K562 (cell line): ENCODE results near the gene MIS18A. TPM values are rescaled to one million over a fixed set of nuclear protein-coding genes. Genes with fewer than 3 reads are reported as not detected.

Source experiments
- ATAC-seq: fragments of 200-7000 bp; cut with Tn5 transposase; 3 replicates; pipeline ENCODE4 v1.9.1; 2020; ENCODE audit warnings: moderate library complexity
- BruUV-seq: library from RNA; stranded (reverse); fragments of 400-500 nt; replicated peaks from 2 replicates; lab custom pipeline; 2021; lab: Mats Ljungman, UMichigan
- CTCF ChIA-PET: fragments of 300-600 bp; formaldehyde crosslinking; extraction: SDS; loops from one replicate; lab custom pipeline; 2021; ENCODE audit warnings: low intra/inter-chr PET ratio; lab: Yijun Ruan, JAX
- POLR2A ChIA-PET: fragments of 300-600, 350-650 bp; sonication (Branson Sonifier 250); formaldehyde crosslinking; extraction: SDS; loops from one replicate; lab custom pipeline; 2021; ENCODE audit warnings: antibody characterized with exemption, inconsistent platforms; lab: Yijun Ruan, JAX
- DNase-seq, 4 experiments: peaks; one replicate each; pipeline versions ENCODE4 v3.0.0 to v3.0.0-alpha.2; 2011 to 2018; ENCODE audit warnings: low spot score in 3 of 4, mixed read lengths in 3 of 4; ENCODE audit errors: extremely low read depth in 1 of 4
- FAIRE-seq: peaks from 2 replicates; lab custom pipeline; 2011; peaks lifted over from hg19 to GRCh38; lab: Jason Lieb, UNC
- H2AFZ ChIP-seq: 2 replicates; pipeline ENCODE4 v1.6.0; 2011; ENCODE audit warnings: low read depth, low read length, control low read depth, inconsistent platforms
- H3K27ac ChIP-seq: fragments of 200-600 bp; 3 replicates; pipeline ENCODE4 v1.8.0; 2011; ENCODE audit warnings: low read depth, mild to moderate bottlenecking, control low read depth, inconsistent platforms, low read length, moderate library complexity, mixed read lengths; ENCODE audit errors: extremely low read depth
- H3K27me3 ChIP-seq, 2 experiments: fragments of 300-600 bp in 1 of 2; 2 replicates in 1 of 2; 3 replicates in 1 of 2; pipeline versions ENCODE4 v1.6.0 to v1.8.0; 2011; ENCODE audit warnings: inconsistent platforms in 2 of 2, low read length in 2 of 2, mild to moderate bottlenecking in 1 of 2, mixed read lengths in 1 of 2, moderate library complexity in 1 of 2; ENCODE audit not compliant: control insufficient read depth in 2 of 2, insufficient read depth in 2 of 2
- H3K36me3 ChIP-seq: fragments of 300-600 bp; 3 replicates; pipeline ENCODE4 v1.8.0; 2011; ENCODE audit warnings: mild to moderate bottlenecking, low read length, inconsistent platforms; ENCODE audit not compliant: control insufficient read depth, insufficient read depth
- H3K4me1 ChIP-seq, 2 experiments: fragments of 200-600 bp in 1 of 2; replicated peaks in 1 of 2; 2 replicates in 1 of 2; 3 replicates in 1 of 2; pipeline versions ENCODE4 v1.5.1 to v1.8.0; 2011; ENCODE audit warnings: inconsistent platforms in 2 of 2, low read length in 2 of 2, mild to moderate bottlenecking in 1 of 2, mixed read lengths in 1 of 2, moderate library complexity in 1 of 2; ENCODE audit not compliant: control insufficient read depth in 2 of 2, insufficient read depth in 2 of 2
- H3K4me2 ChIP-seq: 2 replicates; pipeline ENCODE4 v1.6.1; 2011; ENCODE audit warnings: low read length, control low read depth, inconsistent platforms, mixed read lengths; ENCODE audit not compliant: insufficient read depth
- H3K4me3 ChIP-seq: fragments of 200-600 bp; sonication (generic), shearing (Covaris generic); 2 replicates; pipeline ENCODE4 v1.5.1; 2016; ENCODE audit warnings: control low read depth, inconsistent platforms
- H3K79me2 ChIP-seq: fragments of 200-600 bp; 3 replicates; pipeline ENCODE4 v1.8.0; 2011; ENCODE audit warnings: low read length, inconsistent platforms; ENCODE audit not compliant: control insufficient read depth, insufficient read depth
- H3K9ac ChIP-seq, 2 experiments: 2 replicates each; pipeline versions ENCODE4 v1.6.0 to v1.6.1; 2011; ENCODE audit warnings: low read depth in 2 of 2, low read length in 2 of 2, control low read depth in 1 of 2, inconsistent platforms in 1 of 2, mild to moderate bottlenecking in 1 of 2, mixed read lengths in 1 of 2; ENCODE audit not compliant: insufficient read depth in 1 of 2
- H3K9me1 ChIP-seq: one replicate; pipeline ENCODE4 v1.6.0; 2011; ENCODE audit warnings: inconsistent platforms, mild to moderate bottlenecking, low read length, moderate library complexity; ENCODE audit not compliant: control insufficient read depth, insufficient read depth
- H3K9me3 ChIP-seq: replicated peaks from 2 replicates; pipeline ENCODE4 v1.5.1; 2011; ENCODE audit warnings: low read depth, low read length, inconsistent platforms; ENCODE audit not compliant: control insufficient read depth, insufficient read depth
- H4K20me1 ChIP-seq: replicated peaks from 2 replicates; pipeline ENCODE4 v1.6.1; 2011; ENCODE audit warnings: low read length, inconsistent platforms, mixed read lengths; ENCODE audit not compliant: control insufficient read depth, insufficient read depth
- FOXP1 ChIP-seq: sonication (generic); formaldehyde crosslinking; IDR thresholded peaks from 2 replicates; pipeline ENCODE4 v1.8.0; 2022; ENCODE audit warnings: mild to moderate bottlenecking, missing genetic modification reagents
- NEUROD1 ChIP-seq: fragments of 150-350 bp; IDR thresholded peaks from 2 replicates; pipeline ENCODE4 v1.6.1; 2014; ENCODE audit warnings: borderline replicate concordance, low read length, low read depth; ENCODE audit not compliant: partially characterized antibody
- SRSF7 ChIP-seq: fragments of 200-400 bp; formaldehyde crosslinking; optimal IDR thresholded peaks from 2 replicates; pipeline ENCODE3; 2017; ENCODE audit warnings: mild to moderate bottlenecking, low read depth, low read length
- ZFPM2 ChIP-seq: fragments of 250-450 bp; sonication (Bioruptor Pico); IDR thresholded peaks from 2 replicates; pipeline ENCODE4 v1.5.1; 2022; ENCODE audit warnings: mild to moderate bottlenecking
- ZNF24 ChIP-seq: fragments of 450-650 bp; IDR thresholded peaks from 2 replicates; pipeline ENCODE4 v1.6.1; 2016
- ZNF583 ChIP-seq: fragments of 250-450 bp; sonication (Bioruptor Pico); IDR thresholded peaks from 2 replicates; pipeline ENCODE4 v1.4.0; 2020
- WGBS: fragments of 100-300 bp; shearing (Covaris generic); methylation state at CpG from one replicate; pipeline ENCODE4 v1.1.6; 2016; ENCODE audit warnings: low coverage, mixed read lengths; ENCODE audit not compliant: insufficient coverage; ENCODE audit errors: missing lambda C conversion rate; 5-methylcytosine and 5-hydroxymethylcytosine counted together
- in situ Hi-C: fragments of 300-500 bp; cut with MboI; formaldehyde crosslinking; loops from 4 replicates; pipeline ENCODE4 v1.15.0; 2018; ENCODE audit warnings: inconsistent platforms, mixed read lengths
- intact Hi-C: fragments of 100-400 bp; cut with micrococcal nuclease; formaldehyde crosslinking; loops from 2 replicates; pipeline ENCODE4 v1.14.2; 2022
- polyA plus RNA-seq, 8 experiments: library from polyadenylated mRNA; depleted of rRNA in 4 of 8; stranded (reverse) in 5 of 8; unstranded in 3 of 8; fragments of >200 nt; fragmentation: Nextera tagmentation in 2 of 8; fragmentation: Illumina TruSeq in 1 of 8; extraction: Ambion mirVana in 2 of 8; extraction: Trizol in 1 of 8; gene quantifications; 2 replicates each; pipeline versions ENCODE4 v1.2.1 to v1.2.3, GENCODE V29; 2011 to 2014; ENCODE audit warnings: inconsistent platforms in 1 of 8, missing spikeins in 1 of 8
- total RNA-seq, 7 experiments: library from RNA; depleted of rRNA in 6 of 7; stranded (reverse); fragments of >200 nt in 6 of 7; fragmentation: Illumina TruSeq in 2 of 7; extraction: Trizol in 2 of 7; gene quantifications; 2 replicates each; pipeline versions ENCODE4 v1.2.1 to v1.2.3, GENCODE V29; 2011 to 2021; ENCODE audit warnings: low replicate concordance in 1 of 7

Gene MIS18A
- total and polyA plus RNA-seq, 9 of the 15 experiments (the other 6 are each of a cell fraction or from before 2014, with no cell fraction given) = 17.7 to 75.3 (median 60.3) TPM

GRCh38 chr21:32248571-32249461 lies 30.0 kb downstream of the MIS18A start:
- under 1% methylated on average over 14 of the region's 14 CpGs for WGBS
- ChIA-PET POLR2A (interaction anchor here (0.6 kb wide), 1 partner anchor 8 kb away, joined by 3 read pairs; no protein-coding TSS in a partner anchor), CTCF (no interaction called here)
- intact Hi-C loops (no loop called here), in situ Hi-C loops (loop anchor here (10.0 kb wide), 1 partner anchor 454 kb away; no protein-coding TSS in a partner anchor)
- Histone ChIP-seq H3K4me3 (no peak overlapping the region), H3K9ac (no peak overlapping the region), H3K27me3 (peaks cover 47 to 58% of the 10 kb centered on the region in 2 experiments), H3K9me1 (no peaks in the 10 kb centered on the region), H3K79me2 (no peaks in the 10 kb centered on the region), H3K36me3 (no peaks in the 10 kb centered on the region), H3K4me2 (no peak overlapping the region), H3K27ac (no peak overlapping the region), H3K4me1 (no peaks in the 10 kb centered on the region), H3K9me3 (no peaks in the 10 kb centered on the region), H4K20me1 (no peaks in the 10 kb centered on the region), H2AFZ (no peak overlapping the region)
- no peak for TF ChIP-seq FOXP1 (CRISPR knock-in tag)
- FAIRE-seq (no peak), ATAC-seq (no peak), DNase-seq (no peak)
- no TSS peak for BruUV-seq

DNA sequence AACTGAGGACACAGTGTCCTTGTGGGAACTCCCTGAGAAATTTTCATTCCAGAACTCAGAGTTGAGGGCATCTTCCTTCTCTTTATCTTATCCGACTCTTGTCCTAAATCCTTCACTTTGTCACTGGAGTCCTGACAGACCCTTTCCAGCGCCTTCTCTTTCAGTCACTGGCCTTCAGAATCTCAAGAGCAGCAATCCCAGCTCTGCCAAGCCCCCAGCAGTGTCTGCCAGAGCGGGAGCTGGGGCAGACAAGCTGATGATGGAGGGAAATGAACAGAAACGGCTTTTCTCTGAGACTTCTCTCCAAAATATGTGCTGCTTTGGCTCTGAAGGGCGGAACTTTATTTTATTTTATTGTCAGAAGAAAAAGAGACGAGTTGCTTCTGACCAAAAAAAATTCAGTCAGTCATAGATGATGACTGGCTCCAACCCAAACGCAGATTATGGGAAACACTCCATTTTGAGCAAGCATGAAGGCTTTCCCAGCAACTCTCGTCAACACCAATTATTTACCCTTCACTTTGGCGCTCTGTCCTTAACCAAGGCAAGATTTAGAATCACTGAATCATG lies 32.2 kb downstream of the MIS18A start:
- Histone ChIP-seq H3K27me3 (peaks cover 47 to 59% of the 10 kb centered on the region in 2 experiments), H3K9me1 (no peaks in the 10 kb centered on the region), H3K4me1 (no peaks in the 10 kb centered on the region), H2AFZ (no peak overlapping the region), H3K4me3 (no peak overlapping the region), H4K20me1 (no peaks in the 10 kb centered on the region), H3K27ac (no peak overlapping the region), H3K4me2 (no peak overlapping the region), H3K36me3 (no peaks in the 10 kb centered on the region), H3K9ac (no peak overlapping the region), H3K9me3 (no peaks in the 10 kb centered on the region), H3K79me2 (no peaks in the 10 kb centered on the region)
- CTCF ChIA-PET = no interaction called here
- BruUV-seq = no TSS peak
- FAIRE-seq (no peak), DNase-seq (no peak), ATAC-seq (no peak)
- no peak for TF ChIP-seq ZFPM2 (CRISPR knock-in tag)
- no peak for TF ChIP-seq ZNF583
- no peak for TF ChIP-seq SRSF7
- no peak for TF ChIP-seq ZNF24
- no peak for TF ChIP-seq NEUROD1
- in situ Hi-C loops (loop anchor here (10.0 kb wide), 1 partner anchor 452 kb away; no protein-coding TSS in a partner anchor), intact Hi-C loops (no loop called here)
- under 1% methylated on average over 9 of the region's 9 CpGs for WGBS
- POLR2A ChIA-PET = no interaction called here
